Keratinocyte (primary cell): ENCODE measurements around the gene BRD1. TPM values are rescaled to one million over a fixed set of nuclear protein-coding genes. Genes with fewer than 3 reads are reported as not detected.

Experiments
- DNase-seq: peaks from one replicate; pipeline ENCODE4 v3.0.0-alpha.2; 2011; ENCODE audit warnings: low read depth, missing footprints, low spot score
- FAIRE-seq: peaks from 2 replicates; lab custom pipeline; 2011; peaks lifted over from hg19 to GRCh38; lab: Jason Lieb, UNC
- H2AFZ ChIP-seq: 2 replicates; pipeline ENCODE4 v1.6.0; 2012; ENCODE audit warnings: low read length, control low read depth, inconsistent platforms; ENCODE audit not compliant: control insufficient read depth
- H3K27ac ChIP-seq: 2 replicates; pipeline ENCODE4 v1.5.1; 2011; ENCODE audit warnings: low read length; ENCODE audit not compliant: control insufficient read depth, insufficient read depth
- H3K27me3 ChIP-seq: 3 replicates; pipeline ENCODE4 v1.6.0; 2011; ENCODE audit warnings: low read length; ENCODE audit not compliant: control insufficient read depth, insufficient read depth; ENCODE audit errors: extremely low read depth
- H3K36me3 ChIP-seq, 2 experiments: 2 replicates in 1 of 2; 3 replicates in 1 of 2; pipeline ENCODE4 v1.5.1; 2011; ENCODE audit warnings: low read length in 2 of 2, mild to moderate bottlenecking in 1 of 2; ENCODE audit not compliant: control insufficient read depth in 2 of 2, insufficient read depth in 2 of 2; ENCODE audit errors: extremely low read depth in 1 of 2
- H3K4me1 ChIP-seq: 3 replicates; pipeline ENCODE4 v1.5.1; 2011; ENCODE audit warnings: low read length; ENCODE audit not compliant: control insufficient read depth, insufficient read depth; ENCODE audit errors: extremely low read depth
- H3K4me2 ChIP-seq: 3 replicates; pipeline ENCODE4 v1.6.0; 2011; ENCODE audit warnings: low read depth, low read length; ENCODE audit not compliant: control insufficient read depth, insufficient read depth; ENCODE audit errors: extremely low read depth
- H3K4me3 ChIP-seq, 3 experiments: fragments of 200-600 bp in 1 of 3; sonication (generic) in 1 of 3; 2 replicates in 2 of 3; 3 replicates in 1 of 3; pipeline ENCODE4 v1.5.1; 2011 to 2016; ENCODE audit warnings: low read length in 3 of 3, mild to moderate bottlenecking in 3 of 3, control low read depth in 2 of 3, inconsistent platforms in 1 of 3, low read depth in 1 of 3, mixed read lengths in 1 of 3, mixed run types in 1 of 3, moderate library complexity in 1 of 3; ENCODE audit not compliant: control insufficient read depth in 2 of 3, insufficient read depth in 2 of 3; ENCODE audit errors: extremely low read depth in 1 of 3
- H3K79me2 ChIP-seq: 2 replicates; pipeline ENCODE4 v1.6.0; 2012; ENCODE audit warnings: low read length; ENCODE audit not compliant: control insufficient read depth, insufficient read depth
- H3K9ac ChIP-seq: 3 replicates; pipeline ENCODE4 v1.6.0; 2011; ENCODE audit warnings: low read length; ENCODE audit not compliant: control insufficient read depth, insufficient read depth; ENCODE audit errors: extremely low read depth
- H3K9me1 ChIP-seq: 3 replicates; pipeline ENCODE4 v1.6.0; 2011; ENCODE audit warnings: low read length; ENCODE audit not compliant: control insufficient read depth, insufficient read depth; ENCODE audit errors: extremely low read depth
- H3K9me3 ChIP-seq: 2 replicates; pipeline ENCODE4 v1.5.1; 2012; ENCODE audit warnings: low read depth, low read length; ENCODE audit not compliant: control insufficient read depth
- H4K20me1 ChIP-seq: 3 replicates; pipeline ENCODE4 v1.6.0; 2011; ENCODE audit warnings: low read length; ENCODE audit not compliant: control insufficient read depth, insufficient read depth; ENCODE audit errors: extremely low read depth
- EZH2 ChIP-seq: IDR thresholded peaks from one replicate; pipeline ENCODE4 v1.6.1; 2012; ENCODE audit warnings: inconsistent platforms, mild to moderate bottlenecking, low read length, moderate library complexity
- dilution Hi-C: fragments of 300-500 bp; cut with MboI; formaldehyde crosslinking; loops from one replicate; pipeline ENCODE4 v1.7.0; 2020; ENCODE audit warnings: low sequenced_read_pairs; ENCODE audit not compliant: extremely low pct_ligation_motif_present
- polyA plus RNA-seq, 5 experiments: library from polyadenylated mRNA; depleted of rRNA in 3 of 5; stranded (reverse) in 3 of 5; stranded (forward) in 1 of 5; unstranded in 1 of 5; fragments of >200 nt; gene quantifications; 1 replicate in 1 of 5; 2 replicates in 3 of 5; 3 replicates in 1 of 5; pipeline versions ENCODE4 v1.2.1 to v1.2.3, GENCODE V29; 2011 to 2012; ENCODE audit warnings: missing spikeins in 2 of 5, low read depth in 1 of 5, low replicate concordance in 1 of 5
- TF ChIP-seq, protein P1 (sequence below), 3 experiments: IDR thresholded peaks in 1 of 3; conservative IDR thresholded peaks in 1 of 3; optimal IDR thresholded peaks in 1 of 3; 2 replicates in 2 of 3; 3 replicates in 1 of 3; pipeline versions ENCODE3 to v1.5.1; 2011; ENCODE audit warnings: low read length in 3 of 3, mild to moderate bottlenecking in 3 of 3, moderate library complexity in 2 of 3, control low read depth in 1 of 3, inconsistent platforms in 1 of 3; ENCODE audit not compliant: insufficient read depth in 2 of 3; ENCODE audit errors: extremely low read depth in 1 of 3

The BRD1 gene
- polyA plus RNA-seq, 1 donor (not counting 4 experiments of a cell fraction or from before 2014, with no cell fraction given): 4.3 TPM

DNA sequence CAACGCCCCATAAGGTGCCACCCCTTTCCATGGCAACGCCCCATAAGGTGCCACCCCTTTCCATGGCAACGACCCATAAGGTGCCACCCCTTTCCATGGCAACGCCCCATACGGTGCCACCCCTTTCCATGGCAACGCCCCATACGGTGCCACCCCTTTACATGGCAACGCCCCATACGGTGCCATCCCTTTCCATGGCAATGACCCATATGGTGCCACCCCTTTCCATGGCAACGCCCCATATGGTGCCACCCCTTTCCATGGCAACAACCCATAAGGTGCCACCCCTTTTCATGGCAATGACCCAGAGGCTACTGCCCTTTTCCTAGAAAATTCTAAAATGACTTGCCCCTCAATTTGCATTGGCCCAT, 72.1 kb downstream of the BRD1 start:
- DNase-seq (no peak), FAIRE-seq (no peak)
- no peak overlapping the region for H3K4me3 ChIP-seq
- no peak overlapping the region for H3K27ac ChIP-seq
- H3K36me3 ChIP-seq: no peaks in the 10 kb centered on the region
- H3K4me2 ChIP-seq: no peak overlapping the region
- peaks cover 6% of the 10 kb centered on the region for H3K4me1 ChIP-seq
- H3K9me1 ChIP-seq: no peaks in the 10 kb centered on the region
- peaks cover 3% of the 10 kb centered on the region for H3K27me3 ChIP-seq
- no peaks in the 10 kb centered on the region for H3K9me3 ChIP-seq
- no peaks in the 10 kb centered on the region for H4K20me1 ChIP-seq
- H2AFZ ChIP-seq: no peak overlapping the region
- no peak overlapping the region for H3K9ac ChIP-seq
- no peaks in the 10 kb centered on the region for H3K79me2 ChIP-seq
- TF ChIP-seq, protein P1, sequence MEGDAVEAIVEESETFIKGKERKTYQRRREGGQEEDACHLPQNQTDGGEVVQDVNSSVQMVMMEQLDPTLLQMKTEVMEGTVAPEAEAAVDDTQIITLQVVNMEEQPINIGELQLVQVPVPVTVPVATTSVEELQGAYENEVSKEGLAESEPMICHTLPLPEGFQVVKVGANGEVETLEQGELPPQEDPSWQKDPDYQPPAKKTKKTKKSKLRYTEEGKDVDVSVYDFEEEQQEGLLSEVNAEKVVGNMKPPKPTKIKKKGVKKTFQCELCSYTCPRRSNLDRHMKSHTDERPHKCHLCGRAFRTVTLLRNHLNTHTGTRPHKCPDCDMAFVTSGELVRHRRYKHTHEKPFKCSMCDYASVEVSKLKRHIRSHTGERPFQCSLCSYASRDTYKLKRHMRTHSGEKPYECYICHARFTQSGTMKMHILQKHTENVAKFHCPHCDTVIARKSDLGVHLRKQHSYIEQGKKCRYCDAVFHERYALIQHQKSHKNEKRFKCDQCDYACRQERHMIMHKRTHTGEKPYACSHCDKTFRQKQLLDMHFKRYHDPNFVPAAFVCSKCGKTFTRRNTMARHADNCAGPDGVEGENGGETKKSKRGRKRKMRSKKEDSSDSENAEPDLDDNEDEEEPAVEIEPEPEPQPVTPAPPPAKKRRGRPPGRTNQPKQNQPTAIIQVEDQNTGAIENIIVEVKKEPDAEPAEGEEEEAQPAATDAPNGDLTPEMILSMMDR (optimal IDR thresholded peaks at IDR 0.05 in 1 of 3, IDR thresholded peaks at IDR 0.05 in 1 of 3, conservative IDR thresholded peaks at IDR 0.05 in 1 of 3; ENCODE audit: extremely low read depth in 1 of 3, insufficient read depth in 2 of 3, low read length in 3 of 3): no peak
- TF ChIP-seq EZH2: no peak
- dilution Hi-C loops: no loop called here

GRCh38 chr22:49754696-49755630, 72.7 kb downstream of the BRD1 start:
- no peak for FAIRE-seq
- no peak for TF ChIP-seq EZH2
- TF ChIP-seq, protein P1 (optimal IDR thresholded peaks at IDR 0.05 in 1 of 3, IDR thresholded peaks at IDR 0.05 in 1 of 3, conservative IDR thresholded peaks at IDR 0.05 in 1 of 3; ENCODE audit: extremely low read depth in 1 of 3, insufficient read depth in 2 of 3, low read length in 3 of 3): no peak
- H3K36me3 ChIP-seq: no peaks in the 10 kb centered on the region
- no peaks in the 10 kb centered on the region for H4K20me1 ChIP-seq
- DNase-seq: no peak
- no peak overlapping the region for H3K9ac ChIP-seq
- H3K4me1 ChIP-seq: no peaks in the 10 kb centered on the region
- no peaks in the 10 kb centered on the region for H3K79me2 ChIP-seq
- H3K4me3 ChIP-seq: no peak overlapping the region
- no peak overlapping the region for H3K4me2 ChIP-seq
- H3K9me1 ChIP-seq: no peaks in the 10 kb centered on the region
- peaks cover 3% of the 10 kb centered on the region for H3K27me3 ChIP-seq
- H3K27ac ChIP-seq: no peak overlapping the region
- no peak overlapping the region for H2AFZ ChIP-seq
- H3K9me3 ChIP-seq: no peaks in the 10 kb centered on the region
- dilution Hi-C loops: no loop called here
